Upper lobe of right lung (tissue), 1 donor: ENCODE measurements around the gene UNC119. TPM values are rescaled to one million over a fixed set of nuclear protein-coding genes. Genes with fewer than 3 reads are reported as not detected.
A peak's percentile ranks its signal among the peaks of the same experiment; 100 is the strongest.

Source experiments
- ATAC-seq: fragments of 200-7000 bp; cut with Tn5 transposase; one replicate; pipeline ENCODE4 v1.9.1; 2020; ENCODE audit warnings: mild to moderate bottlenecking, moderate library complexity
- DNase-seq: peaks from one replicate; pipeline ENCODE4 v3.0.0-alpha.2; 2020
- H3K27ac ChIP-seq: fragments of 200-600 bp; one replicate; pipeline ENCODE4 v1.8.0; 2022
- H3K27me3 ChIP-seq: fragments of 200-600 bp; one replicate; pipeline ENCODE4 v1.8.0; 2022; ENCODE audit warnings: mild to moderate bottlenecking
- H3K36me3 ChIP-seq: fragments of 200-600 bp; one replicate; pipeline ENCODE4 v1.8.0; 2022
- H3K4me1 ChIP-seq: fragments of 200-600 bp; one replicate; pipeline ENCODE4 v1.8.0; 2022
- H3K4me3 ChIP-seq: fragments of 200-600 bp; one replicate; pipeline ENCODE4 v1.8.0; 2022; ENCODE audit warnings: mild to moderate bottlenecking
- H3K9me3 ChIP-seq: fragments of 200-600 bp; one replicate; pipeline ENCODE4 v1.8.0; 2022
- CTCF ChIP-seq: fragments of 200-600 bp; IDR thresholded peaks from one replicate; pipeline ENCODE4 v1.8.0; 2022; ENCODE audit warnings: antibody characterized with exemption
- intact Hi-C: fragments of 100-400 bp; cut with DNase I; formaldehyde crosslinking; loops from one replicate; pipeline ENCODE4 v1.11.0; 2022
- long read RNA-seq: library from polyadenylated mRNA; unstranded; transcript quantifications from one replicate; pipeline ENCODE4 v2.0.0, GENCODE V29; 2021
- total RNA-seq: library from RNA; stranded (reverse); fragmentation: NEBNext Ultra II Directional; extraction: Animal tissue kit (Norgen Biotek cat#: 25700); gene quantifications from one replicate; pipeline ENCODE4 v1.2.1, GENCODE V29; 2021
- donor health status: DM: no; HTN: yes; CAD: no; lungs with severe emphysema.

UNC119 gene
- total RNA-seq = 22.7 TPM
- long read RNA-seq, transcript UNC119-201 (4 exons, 1,653 nt) = minor isoform, 10 of 33 reads
- long read RNA-seq, transcript UNC119-202 (5 exons, 1,424 nt) = major isoform, 16 of 33 reads
- long read RNA-seq, partial matches to known transcripts = 1 of 33 reads
- long read RNA-seq, other reads (novel, unspliced or antisense) = 5 of 33 reads

GRCh38 chr17:28552176-28552999 is at the start of gene UNC119:
Gene UNC119 (minus strand): TSS chr17:28552624. CDS start chr17:28552557, 67 bp downstream.
- Histone ChIP-seq H3K36me3 (peaks cover 40% of the 10 kb centered on the region), H3K4me1 (peaks cover 26% of the 10 kb centered on the region), H3K27me3 (no peaks in the 10 kb centered on the region), H3K9me3 (no peaks in the 10 kb centered on the region), H3K27ac (peak within 1 kb of the TSS; percentile 74), H3K4me3 (peak within 1 kb of the TSS; percentile 86)
- ATAC-seq (peak; percentile 92), DNase-seq (peak; percentile 92)
- no peak for TF ChIP-seq CTCF
- intact Hi-C loops = no loop called here

GRCh38 chr17:28599311-28600184 is 47.1 kb upstream of the UNC119 start:
- Histone ChIP-seq H3K4me3 (peak overlapping the region; percentile 76), H3K4me1 (peaks cover 6% of the 10 kb centered on the region), H3K27me3 (no peaks in the 10 kb centered on the region), H3K9me3 (no peaks in the 10 kb centered on the region), H3K36me3 (no peaks in the 10 kb centered on the region), H3K27ac (peak overlapping the region; percentile 93)
- peak; percentile 78 for DNase-seq
- intact Hi-C loops = no loop called here
- TF ChIP-seq CTCF = no peak
- peak; percentile 57 for ATAC-seq

- peak within 1 kb of the TSS; percentile 93 for H3K27ac ChIP-seq
- DNase-seq = peak; percentile 95
- peak within 1 kb of the TSS; percentile 76 for H3K4me3 ChIP-seq
- H3K27me3 ChIP-seq = no peaks in the 10 kb centered on the region
- peaks cover 6% of the 10 kb centered on the region for H3K4me1 ChIP-seq
- TF ChIP-seq CTCF = no peak
- peak; percentile 100 for ATAC-seq
- no peaks in the 10 kb centered on the region for H3K36me3 ChIP-seq
- no peaks in the 10 kb centered on the region for H3K9me3 ChIP-seq
- intact Hi-C loops = no loop called here
Observed at GRCh38 chr17:28598799-28599310, 46.4 kb upstream of the UNC119 start, which contains the start of gene SPAG5. Gene SPAG5 (minus strand): TSS chr17:28599025. CDS start chr17:28598946, 79 bp downstream.

GRCh38 chr17:28598389-28598788 is 46.0 kb upstream of the UNC119 start:
- H3K4me3 ChIP-seq = peak overlapping the region; percentile 76
- intact Hi-C loops = no loop called here
- H3K36me3 ChIP-seq = no peaks in the 10 kb centered on the region
- H3K27ac ChIP-seq = no peak overlapping the region
- no peaks in the 10 kb centered on the region for H3K27me3 ChIP-seq
- no peaks in the 10 kb centered on the region for H3K9me3 ChIP-seq
- ATAC-seq = no peak
- no peak for DNase-seq
- no peak for TF ChIP-seq CTCF
- peaks cover 6% of the 10 kb centered on the region for H3K4me1 ChIP-seq

- Histone ChIP-seq H3K4me1 (peaks cover 6% of the 10 kb centered on the region), H3K4me3 (peak overlapping the region; percentile 76), H3K27ac (no peak overlapping the region), H3K9me3 (no peaks in the 10 kb centered on the region), H3K36me3 (no peaks in the 10 kb centered on the region), H3K27me3 (no peaks in the 10 kb centered on the region)
- no peak for TF ChIP-seq CTCF
- intact Hi-C loops = no loop called here
- no peak for DNase-seq
- ATAC-seq = no peak
Observed at GRCh38 chr17:28597606-28598383, 45.4 kb upstream of the UNC119 start.
